GM12874 (cell line): ENCODE results near the gene SACM1L.

Source experiments
- TF ChIP-seq, protein P1 (sequence below): IDR thresholded peaks from 2 replicates; pipeline ENCODE4 v1.5.1; 2011; ENCODE audit warnings: low read depth, mild to moderate bottlenecking, control low read depth, low read length, moderate library complexity; ENCODE audit not compliant: insufficient read depth

The SACM1L gene

DNA sequence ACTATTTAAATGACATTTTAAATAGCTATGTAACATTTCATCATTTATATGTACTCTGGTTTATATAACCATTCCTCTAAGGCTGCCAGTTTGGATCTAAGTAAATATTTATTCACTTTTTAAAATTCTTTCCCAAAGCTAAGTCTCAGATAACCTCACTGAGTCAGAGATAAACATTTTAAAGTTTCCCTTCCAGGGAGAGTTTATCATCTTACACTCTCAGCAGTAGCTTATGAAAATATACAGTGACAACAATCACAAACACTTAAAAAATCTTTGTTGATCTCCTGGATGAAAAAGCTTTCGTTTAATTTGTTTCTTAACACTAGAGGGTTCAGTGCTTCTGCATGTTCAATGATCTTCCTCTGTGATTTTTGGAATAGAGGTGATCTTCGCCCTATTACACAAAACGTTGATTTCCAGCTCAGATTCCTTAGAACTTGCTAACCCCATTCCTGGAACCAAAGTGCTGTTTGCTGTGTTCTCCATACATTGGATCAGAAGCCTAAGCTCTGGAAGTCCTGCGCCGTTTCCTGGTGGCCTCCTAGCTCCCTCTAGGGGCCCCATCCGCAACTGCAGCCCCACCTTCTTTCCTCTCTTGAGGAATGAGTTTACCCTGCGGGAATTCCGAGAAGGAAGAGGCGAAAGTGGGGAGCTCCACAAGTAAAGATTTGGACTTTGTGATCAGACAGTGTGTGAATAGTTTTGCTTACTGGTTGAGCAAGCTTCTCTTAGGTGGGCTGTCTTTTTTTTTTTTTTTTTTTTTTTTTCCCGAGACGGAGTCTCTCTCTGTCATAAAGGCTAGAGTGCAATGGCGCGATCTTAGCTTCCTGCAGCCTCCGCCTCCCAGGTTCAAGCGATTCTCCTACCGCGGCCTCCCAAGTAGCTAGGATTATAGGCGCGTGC is 29.3 kb upstream of the SACM1L start:
- TF ChIP-seq, protein P1, sequence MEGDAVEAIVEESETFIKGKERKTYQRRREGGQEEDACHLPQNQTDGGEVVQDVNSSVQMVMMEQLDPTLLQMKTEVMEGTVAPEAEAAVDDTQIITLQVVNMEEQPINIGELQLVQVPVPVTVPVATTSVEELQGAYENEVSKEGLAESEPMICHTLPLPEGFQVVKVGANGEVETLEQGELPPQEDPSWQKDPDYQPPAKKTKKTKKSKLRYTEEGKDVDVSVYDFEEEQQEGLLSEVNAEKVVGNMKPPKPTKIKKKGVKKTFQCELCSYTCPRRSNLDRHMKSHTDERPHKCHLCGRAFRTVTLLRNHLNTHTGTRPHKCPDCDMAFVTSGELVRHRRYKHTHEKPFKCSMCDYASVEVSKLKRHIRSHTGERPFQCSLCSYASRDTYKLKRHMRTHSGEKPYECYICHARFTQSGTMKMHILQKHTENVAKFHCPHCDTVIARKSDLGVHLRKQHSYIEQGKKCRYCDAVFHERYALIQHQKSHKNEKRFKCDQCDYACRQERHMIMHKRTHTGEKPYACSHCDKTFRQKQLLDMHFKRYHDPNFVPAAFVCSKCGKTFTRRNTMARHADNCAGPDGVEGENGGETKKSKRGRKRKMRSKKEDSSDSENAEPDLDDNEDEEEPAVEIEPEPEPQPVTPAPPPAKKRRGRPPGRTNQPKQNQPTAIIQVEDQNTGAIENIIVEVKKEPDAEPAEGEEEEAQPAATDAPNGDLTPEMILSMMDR, result peak; percentile 95

DNA sequence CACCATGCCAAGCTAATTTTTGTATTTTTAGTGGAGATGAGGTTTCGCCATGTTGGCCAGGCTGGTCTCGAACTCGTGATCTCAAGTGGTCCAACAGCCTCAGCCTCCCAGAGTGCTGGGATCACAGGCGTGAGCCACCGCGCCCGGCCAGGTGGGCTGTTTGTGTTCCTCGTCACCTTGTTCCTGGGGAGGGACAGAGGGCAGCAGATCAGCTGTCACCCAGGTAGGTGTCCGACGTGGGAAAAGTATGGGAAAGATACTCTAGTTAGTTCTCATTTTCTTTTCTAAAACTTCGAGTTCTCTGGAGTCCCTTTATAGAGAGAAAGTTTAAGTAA is 28.7 kb upstream of the SACM1L start:
- TF ChIP-seq, protein P1, result no peak

DNA sequence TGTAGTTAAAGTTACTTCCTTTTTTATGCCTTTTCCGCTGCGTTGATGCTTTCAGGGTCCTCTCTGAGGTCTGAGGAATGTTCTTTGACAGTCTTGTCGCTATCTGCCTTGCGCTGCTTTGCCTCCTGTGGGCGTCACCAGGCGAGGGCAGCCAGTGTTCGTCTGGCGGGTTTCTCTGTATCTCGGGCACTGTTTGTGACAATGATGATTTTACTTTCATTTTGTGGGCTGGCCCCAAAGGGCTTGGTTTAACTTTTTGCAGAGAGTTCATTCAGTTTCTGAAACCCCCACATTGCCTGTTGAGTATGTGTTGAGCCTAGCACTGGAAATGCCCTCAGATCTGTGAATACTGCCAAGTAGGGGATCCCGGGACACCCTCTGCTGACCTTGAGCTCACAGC is 24.6 kb upstream of the SACM1L start:
- TF ChIP-seq, protein P1, result no peak

DNA sequence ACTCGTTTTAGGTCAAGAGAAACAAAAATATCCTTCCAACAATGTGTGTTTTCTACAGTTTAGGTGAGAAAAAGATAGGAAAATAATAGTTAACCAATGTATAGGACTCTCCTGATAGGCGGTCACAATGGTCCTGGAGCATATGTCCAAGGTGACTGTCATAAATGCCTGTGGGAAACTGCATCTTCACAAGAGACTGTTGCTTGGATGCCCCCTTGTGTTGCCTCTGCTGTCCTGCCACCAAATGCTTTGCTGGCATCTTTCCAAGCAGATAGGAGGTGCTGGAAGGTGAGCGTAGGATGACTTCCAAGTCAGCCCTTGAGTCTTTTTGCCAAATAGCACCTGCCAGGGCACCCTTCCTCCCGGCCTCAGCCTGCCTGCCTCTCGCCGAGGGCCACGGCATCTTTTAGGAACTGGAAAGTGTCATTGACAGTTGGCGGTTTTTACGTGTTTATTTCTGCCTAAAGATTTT is 24.1 kb upstream of the SACM1L start:
- TF ChIP-seq, protein P1, result peak; percentile 75

DNA sequence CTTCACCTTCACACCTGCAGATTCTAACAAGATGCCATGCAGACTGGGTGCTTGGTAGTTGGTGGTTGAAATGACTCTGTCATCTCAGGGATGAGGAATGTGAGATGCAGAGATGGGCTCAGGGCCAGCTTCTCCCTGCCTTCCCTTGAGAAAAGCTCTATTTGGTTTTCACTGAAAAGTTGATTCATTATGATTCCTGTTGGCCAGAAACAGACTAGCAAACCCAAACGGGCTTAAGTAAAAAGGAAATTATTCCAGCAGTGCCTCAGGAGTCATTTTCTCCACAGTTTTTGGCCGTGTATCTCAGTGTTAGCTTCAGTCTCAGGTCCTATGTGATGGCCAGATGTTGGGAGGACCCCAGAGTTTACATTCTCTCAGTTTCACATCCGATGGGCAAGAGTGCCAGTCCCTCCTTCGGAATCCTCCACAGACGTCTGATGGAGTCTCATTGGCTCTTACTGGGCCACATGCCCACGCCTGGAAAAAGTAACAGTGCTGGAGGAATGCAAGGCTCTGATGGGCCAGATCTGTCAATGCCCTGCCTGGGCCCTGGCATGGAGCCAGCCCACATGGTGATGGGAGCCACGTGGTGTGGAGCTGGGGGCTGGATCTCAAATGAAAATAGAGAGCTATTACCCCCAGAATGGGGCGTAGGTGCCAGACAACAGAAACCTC is 22.3 kb upstream of the SACM1L start:
- TF ChIP-seq, protein P1, result no peak

DNA sequence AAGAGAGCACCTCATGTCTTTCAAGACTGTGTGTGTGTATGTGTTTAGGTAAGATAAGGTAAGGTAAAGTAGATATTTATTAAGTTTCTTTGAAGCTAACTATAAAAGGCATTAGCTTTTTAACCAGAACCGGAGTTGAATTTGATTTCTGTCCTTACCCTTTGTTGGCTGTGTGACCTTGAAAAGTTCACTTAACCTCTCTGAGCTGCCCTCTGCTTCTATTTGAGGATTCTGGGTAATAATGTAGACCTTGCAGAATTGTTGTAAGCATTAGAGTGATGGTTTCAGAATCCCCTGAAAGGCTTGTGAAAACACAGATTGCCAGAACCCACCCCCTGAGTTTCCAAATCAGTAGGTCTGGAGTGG is 21.6 kb upstream of the SACM1L start:
- TF ChIP-seq, protein P1, result no peak

DNA sequence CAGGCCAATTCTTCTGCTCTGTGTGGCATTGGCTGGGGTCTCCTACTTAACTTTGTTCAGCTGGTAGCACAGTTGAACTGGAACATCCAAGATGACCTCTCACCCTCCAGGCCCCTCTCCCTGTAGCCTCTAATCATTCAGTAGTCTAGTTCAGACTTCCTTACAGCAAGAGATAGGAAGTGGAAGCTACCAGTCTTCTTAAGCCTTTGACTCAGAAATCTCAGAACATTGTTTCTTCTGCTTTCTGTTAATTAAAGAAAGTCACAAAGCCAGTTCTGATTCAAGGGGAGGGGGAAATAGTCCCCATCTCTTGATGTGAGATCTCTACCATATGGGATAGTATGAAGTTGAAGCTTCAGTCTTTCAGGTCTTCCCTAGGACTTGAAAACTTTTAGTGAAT is 18.8 kb upstream of the SACM1L start:
- TF ChIP-seq, protein P1, result no peak
